Activated T-cell treated with anti-CD3 and anti-CD28 coated beads, Interleukin-2, amount 50 U/mL, for 24 hours (primary cell): Measurements from ENCODE around the gene TRIM28.

Source experiments
- DNase-seq: peaks from one replicate; pipeline ENCODE4 v3.0.0-alpha.2; 2020
- H3K27ac Mint-ChIP-seq: 2 replicates; pipeline ENCODE4 v1.8.0; 2020; ENCODE audit warnings: mild to moderate bottlenecking, mixed read lengths
- H3K27me3 Mint-ChIP-seq: 2 replicates; pipeline ENCODE4 v1.8.0; 2020; ENCODE audit warnings: mixed read lengths
- H3K36me3 Mint-ChIP-seq: 2 replicates; pipeline ENCODE4 v1.8.0; 2020; ENCODE audit warnings: low read depth, mixed read lengths
- H3K4me1 Mint-ChIP-seq: 2 replicates; pipeline ENCODE4 v1.8.0; 2020; ENCODE audit warnings: low read depth, mixed read lengths
- H3K4me3 Mint-ChIP-seq: 2 replicates; pipeline ENCODE4 v1.8.0; 2020; ENCODE audit warnings: mild to moderate bottlenecking, moderate library complexity, mixed read lengths
- H3K9me3 Mint-ChIP-seq: 2 replicates; pipeline ENCODE4 v1.8.0; 2020; ENCODE audit warnings: mixed read lengths

Gene TRIM28

DNA sequence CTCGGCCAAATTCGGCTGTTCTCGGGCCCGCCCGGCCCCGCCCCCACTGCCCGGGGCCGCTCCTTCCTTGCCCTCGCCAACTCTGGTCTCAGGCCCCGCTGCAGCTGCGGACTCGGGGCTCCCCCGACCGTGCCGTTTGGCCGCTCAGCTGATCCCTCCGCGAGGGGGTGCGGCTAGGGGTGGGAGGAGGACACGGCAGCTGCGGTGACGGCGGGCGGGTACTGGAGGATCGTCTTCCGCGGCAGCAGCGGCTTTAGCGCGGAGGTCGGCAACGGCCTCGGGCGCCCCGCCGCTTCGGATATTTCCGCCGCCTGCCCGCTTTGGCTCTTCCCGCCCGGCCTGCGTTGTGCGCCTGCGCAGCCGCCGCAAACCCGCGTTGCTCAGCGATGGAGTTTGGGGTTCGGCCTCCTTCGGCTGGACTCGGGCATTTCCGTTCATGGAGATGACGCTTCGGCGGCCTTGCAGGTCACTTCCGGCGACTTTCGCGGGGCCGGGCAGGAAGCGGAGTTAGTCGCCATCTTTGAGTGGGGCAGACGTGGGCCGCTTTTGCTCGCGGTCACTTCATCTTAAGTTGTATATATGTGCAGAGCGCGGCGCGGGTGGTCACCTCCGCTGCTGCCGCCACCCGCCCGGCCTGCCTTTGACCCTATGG is 14.9 kb downstream of the TRIM28 start:
- Mint-ChIP-seq H3K4me1 (peaks cover 75% of the 10 kb centered on the region), H3K27me3 (no peaks in the 10 kb centered on the region), H3K9me3 (no peaks in the 10 kb centered on the region), H3K4me3 (peak overlapping the region; percentile 97), H3K27ac (peak overlapping the region; percentile 100), H3K36me3 (peaks cover 68% of the 10 kb centered on the region)
- peak; percentile 99 for DNase-seq

DNA sequence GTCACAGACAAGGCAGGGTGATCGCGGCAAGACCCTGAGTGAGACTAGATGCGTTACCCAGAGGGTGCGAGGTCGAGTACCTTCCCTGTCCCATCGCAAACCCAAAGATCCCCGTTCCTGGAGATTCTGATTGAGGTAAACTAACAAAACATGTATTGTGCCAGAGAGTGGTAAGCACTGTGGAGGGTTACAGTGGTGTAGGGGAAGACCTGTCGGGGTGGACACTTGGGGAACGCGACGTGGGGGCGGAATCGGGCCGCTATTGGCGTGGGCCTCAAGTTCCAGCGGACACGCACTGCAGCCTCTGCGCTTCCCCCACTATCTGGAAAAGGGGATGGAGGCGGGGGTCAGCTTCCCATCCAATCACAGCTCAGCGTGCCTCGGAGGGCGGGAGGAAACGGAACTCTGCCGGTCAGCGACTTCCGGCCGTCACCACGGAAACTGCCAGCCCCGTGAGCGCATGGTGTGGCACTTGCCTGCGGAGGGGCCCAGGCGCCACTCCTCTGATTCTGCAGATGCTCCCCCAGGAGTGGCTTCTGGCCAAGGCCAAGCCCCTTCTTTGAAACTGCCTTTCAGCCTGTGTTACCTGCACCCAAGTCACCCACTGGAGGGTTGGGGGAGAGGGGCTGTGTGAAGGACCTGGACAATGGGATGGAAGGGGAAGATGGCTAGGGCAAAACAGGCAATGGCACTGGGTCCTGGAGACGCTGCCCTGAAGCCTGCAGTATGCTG is 15.6 kb downstream of the TRIM28 start:
- Mint-ChIP-seq H3K4me1 (peaks cover 73% of the 10 kb centered on the region), H3K4me3 (peak overlapping the region; percentile 97), H3K9me3 (no peaks in the 10 kb centered on the region), H3K27me3 (no peaks in the 10 kb centered on the region), H3K27ac (peak overlapping the region; percentile 100), H3K36me3 (peaks cover 61% of the 10 kb centered on the region)
- DNase-seq, result peak; percentile 84

DNA sequence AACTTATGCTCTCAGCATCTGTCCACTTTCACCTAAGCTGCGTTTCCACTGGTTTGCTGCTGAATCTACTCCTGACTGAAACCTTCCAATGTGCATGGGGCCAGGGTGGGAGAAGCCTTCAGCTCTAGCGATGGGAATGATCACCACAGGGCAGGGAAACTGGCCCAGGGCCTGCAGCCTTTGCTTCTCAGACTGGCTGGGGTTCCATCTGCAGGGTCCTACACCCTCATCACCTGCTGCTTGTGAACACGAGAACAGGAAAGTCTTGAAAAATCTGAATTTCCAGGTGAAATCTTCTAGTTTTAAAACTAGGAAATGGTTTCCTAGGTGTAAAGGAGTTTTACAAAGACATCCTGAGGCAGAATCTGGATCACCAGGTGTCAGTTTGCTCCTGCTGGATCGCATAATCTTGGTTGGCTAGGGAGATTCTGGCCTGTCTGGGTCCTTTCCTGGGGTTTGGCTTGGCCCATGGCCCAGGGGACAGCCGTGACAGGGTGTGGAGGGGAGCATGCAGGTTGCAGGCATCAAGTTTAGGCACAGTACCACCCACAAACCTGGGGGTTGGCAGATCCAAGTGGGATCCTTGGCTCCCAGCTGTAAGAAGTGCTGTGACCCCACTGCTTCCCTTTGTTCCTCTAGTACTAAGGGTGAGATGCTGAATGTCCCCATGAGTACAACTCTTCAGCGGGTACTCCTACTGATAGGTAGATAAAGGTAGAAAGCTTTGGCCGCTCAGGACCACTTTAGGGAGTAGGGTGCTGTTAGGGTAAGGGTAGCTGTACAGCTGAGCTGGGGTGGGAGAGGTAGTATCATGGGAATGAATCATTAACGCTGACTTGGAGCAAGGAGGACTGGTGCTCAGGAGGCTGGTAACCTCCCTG is 16.4 kb downstream of the TRIM28 start:
- Mint-ChIP-seq H3K4me3 (peak overlapping the region; percentile 97), H3K4me1 (peaks cover 69% of the 10 kb centered on the region), H3K27me3 (no peaks in the 10 kb centered on the region), H3K9me3 (no peaks in the 10 kb centered on the region), H3K36me3 (peaks cover 55% of the 10 kb centered on the region), H3K27ac (peak overlapping the region; percentile 100)
- DNase-seq, result peak; percentile 39

DNA sequence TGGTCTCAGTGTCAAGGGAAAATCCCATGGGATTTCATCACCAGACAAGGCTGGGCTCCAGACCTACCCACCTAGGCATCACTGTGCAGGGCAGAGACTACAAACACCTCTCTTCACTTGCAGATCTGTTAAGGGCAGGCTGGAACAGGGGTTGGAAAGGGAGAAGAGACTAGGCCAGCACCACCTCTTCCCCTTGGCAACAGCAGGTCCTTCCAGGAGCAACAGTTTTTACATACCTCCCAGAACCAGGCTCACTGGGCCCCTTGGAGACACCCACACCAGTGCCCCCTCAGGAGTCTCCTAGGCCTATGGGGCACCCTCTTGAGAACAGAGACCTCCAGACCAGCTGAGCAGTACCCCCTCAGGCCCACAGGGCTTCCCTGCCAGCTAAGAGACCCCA is 17.1 kb downstream of the TRIM28 start:
- Mint-ChIP-seq H3K9me3 (no peaks in the 10 kb centered on the region), H3K27ac (peak overlapping the region; percentile 100), H3K36me3 (peaks cover 48% of the 10 kb centered on the region), H3K27me3 (no peaks in the 10 kb centered on the region), H3K4me3 (peak overlapping the region; percentile 97), H3K4me1 (peaks cover 64% of the 10 kb centered on the region)
- peak; percentile 38 for DNase-seq

DNA sequence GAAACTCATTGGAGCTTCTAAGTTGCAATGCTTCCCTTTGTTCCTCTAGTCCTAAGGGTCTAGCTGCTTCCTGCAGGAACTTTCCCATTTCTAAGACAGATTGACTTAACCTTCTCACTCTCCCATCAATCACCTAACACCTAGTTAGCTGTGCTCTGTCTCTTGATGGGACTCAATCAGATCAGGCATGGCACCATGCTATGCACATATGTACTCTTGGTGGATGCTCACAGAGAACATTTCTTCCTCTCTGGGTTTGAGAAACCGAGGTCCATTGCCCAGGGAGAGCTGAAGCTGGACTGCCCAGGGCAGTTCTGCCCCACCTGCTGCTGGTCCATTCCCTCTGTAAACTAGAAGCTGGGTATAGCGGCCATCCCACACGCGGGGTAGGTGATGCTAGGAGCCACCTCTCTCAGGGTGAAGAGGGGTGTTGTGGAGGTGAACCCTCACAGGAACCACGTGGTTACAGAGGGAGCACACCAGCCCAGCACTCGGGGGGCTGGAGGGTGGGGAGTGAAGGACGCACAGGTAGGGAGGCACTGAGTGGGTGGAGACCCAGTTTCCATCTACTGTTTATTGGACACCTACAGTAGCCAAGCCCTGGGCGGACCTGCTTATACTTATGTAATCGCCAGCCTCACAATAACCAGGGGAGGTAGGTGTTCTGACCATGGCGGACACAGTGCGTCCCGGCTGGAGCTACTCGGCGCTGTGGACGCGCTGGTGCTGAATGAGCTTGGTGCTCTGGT is 17.7 kb downstream of the TRIM28 start:
- Mint-ChIP-seq H3K27me3 (no peaks in the 10 kb centered on the region), H3K9me3 (no peaks in the 10 kb centered on the region), H3K36me3 (peaks cover 48% of the 10 kb centered on the region), H3K4me3 (peak overlapping the region; percentile 97), H3K27ac (peak overlapping the region; percentile 71), H3K4me1 (peaks cover 58% of the 10 kb centered on the region)
- DNase-seq, result peak; percentile 45

DNA sequence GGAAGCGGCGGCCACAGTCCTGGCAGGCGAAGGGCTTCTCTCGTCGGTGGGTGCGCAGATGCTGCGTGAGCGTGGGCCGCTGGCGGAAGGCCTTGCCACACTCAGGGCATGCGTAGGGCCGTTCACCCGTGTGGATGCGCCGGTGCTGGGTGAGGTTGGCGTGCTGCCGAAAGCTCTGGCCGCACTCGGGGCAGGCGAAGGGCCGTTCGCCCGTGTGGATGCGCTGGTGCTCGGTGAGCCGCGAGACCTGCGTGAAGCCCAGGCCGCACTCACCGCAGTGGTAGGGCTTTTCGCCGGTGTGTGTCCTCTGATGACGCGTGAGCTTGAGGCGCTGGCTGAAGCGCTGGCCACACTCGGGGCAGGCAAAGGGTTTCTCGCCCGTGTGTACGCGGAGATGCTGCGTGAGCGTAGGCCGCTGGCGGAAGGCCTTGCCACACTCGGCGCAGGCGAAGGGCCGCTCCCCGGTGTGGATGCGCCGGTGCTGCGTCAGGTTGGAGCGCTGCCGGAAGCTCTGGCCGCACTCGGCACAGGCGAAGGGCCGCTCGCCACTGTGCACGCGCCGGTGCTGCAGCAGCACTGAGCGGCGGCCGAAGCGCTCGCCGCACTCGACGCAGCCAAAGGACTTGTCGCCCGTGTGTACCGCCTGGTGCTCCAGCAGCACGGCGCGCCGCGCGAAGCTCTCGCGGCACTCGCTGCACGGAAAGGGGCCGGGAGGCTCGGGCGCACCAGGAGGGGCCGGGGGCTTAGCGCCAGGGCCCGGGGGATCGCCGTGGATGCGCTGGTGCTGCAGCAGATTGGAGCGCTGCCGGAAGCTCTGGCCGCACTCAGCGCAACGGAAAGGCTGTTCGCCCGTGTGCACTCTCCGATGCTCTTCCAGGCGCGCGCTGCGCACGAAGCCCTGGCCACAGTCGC is 18.5 kb downstream of the TRIM28 start:
- Mint-ChIP-seq H3K4me1 (peaks cover 50% of the 10 kb centered on the region), H3K27ac (peak overlapping the region; percentile 71), H3K4me3 (peak overlapping the region; percentile 97), H3K9me3 (no peaks in the 10 kb centered on the region), H3K36me3 (peaks cover 48% of the 10 kb centered on the region), H3K27me3 (no peaks in the 10 kb centered on the region)
- peak; percentile 74 for DNase-seq

DNA sequence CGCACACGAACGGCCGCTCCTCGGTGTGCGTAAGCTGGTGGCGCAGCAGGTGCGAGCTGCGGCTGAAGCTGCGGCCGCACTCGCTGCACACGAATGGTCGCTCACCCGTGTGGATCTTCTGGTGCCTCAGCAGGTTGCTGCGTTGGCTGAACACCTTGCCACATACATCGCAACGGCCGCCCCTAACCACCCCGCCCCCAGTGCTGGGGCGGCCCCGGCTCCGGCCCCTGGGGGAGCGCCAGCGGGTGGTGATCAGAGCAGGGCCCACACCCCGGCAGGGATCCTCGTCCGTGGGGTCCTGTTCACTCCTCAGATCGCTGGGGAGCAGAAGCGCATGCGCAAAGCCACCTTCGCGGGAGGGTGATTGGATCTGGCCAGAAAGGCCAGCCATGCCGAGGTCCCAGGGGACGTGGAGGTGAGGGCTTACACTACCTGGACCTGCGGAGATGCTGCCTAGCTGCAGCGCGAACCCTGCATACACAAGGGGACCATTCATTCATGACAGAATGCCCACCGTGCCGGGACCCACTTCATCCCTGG is 19.2 kb downstream of the TRIM28 start:
- Mint-ChIP-seq H3K4me1 (peaks cover 54% of the 10 kb centered on the region), H3K4me3 (peak overlapping the region; percentile 97), H3K27ac (peak overlapping the region; percentile 70), H3K36me3 (peaks cover 47% of the 10 kb centered on the region), H3K27me3 (no peaks in the 10 kb centered on the region), H3K9me3 (no peaks in the 10 kb centered on the region)
- peak; percentile 68 for DNase-seq

DNA sequence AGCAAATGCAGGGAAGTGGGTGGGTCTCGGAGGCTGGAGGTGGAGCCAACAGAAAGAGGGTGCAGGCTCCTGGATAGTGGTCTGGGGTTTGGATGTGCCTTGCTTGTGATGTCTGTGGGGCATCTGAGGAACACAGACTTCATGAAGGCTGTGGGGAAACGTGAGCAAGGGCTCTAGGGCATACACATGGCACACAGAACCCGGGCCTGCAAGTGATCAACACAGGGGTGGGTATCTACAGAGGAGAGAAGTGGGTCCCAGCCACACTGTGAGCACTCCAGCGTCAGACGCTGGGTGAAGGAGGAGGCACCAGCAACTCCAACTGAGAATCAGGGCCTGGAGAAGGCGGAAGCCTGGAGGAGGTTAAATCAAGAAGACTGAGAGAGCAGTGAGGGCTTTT is 20.0 kb downstream of the TRIM28 start:
- Mint-ChIP-seq H3K9me3 (no peaks in the 10 kb centered on the region), H3K27ac (peak overlapping the region; percentile 2), H3K4me1 (peaks cover 56% of the 10 kb centered on the region), H3K36me3 (peaks cover 54% of the 10 kb centered on the region), H3K27me3 (no peaks in the 10 kb centered on the region), H3K4me3 (peak overlapping the region; percentile 97)
- DNase-seq, result no peak

DNA sequence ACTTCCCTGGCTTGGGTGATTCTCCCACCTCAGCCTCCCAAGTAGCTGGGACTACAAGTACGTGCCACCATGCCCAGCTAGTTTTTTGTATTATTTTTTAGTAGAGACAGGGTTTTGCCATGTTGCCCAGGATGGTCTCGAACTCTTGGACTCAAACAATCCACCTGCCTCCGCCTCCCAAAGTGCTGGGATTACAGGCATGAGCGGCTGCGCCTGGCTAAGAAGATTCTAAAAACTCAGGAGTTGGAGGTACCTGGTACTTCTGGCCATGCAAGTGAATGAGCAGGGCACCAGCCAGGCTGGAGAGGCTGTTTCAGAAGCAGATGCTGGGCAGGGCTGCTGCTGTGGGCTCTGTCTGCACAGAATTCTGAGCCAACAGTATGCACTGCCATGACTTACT is 23.1 kb downstream of the TRIM28 start:
- Mint-ChIP-seq H3K4me3 (no peak overlapping the region), H3K27ac (no peak overlapping the region), H3K27me3 (no peaks in the 10 kb centered on the region), H3K9me3 (no peaks in the 10 kb centered on the region), H3K4me1 (peaks cover 34% of the 10 kb centered on the region), H3K36me3 (peaks cover 63% of the 10 kb centered on the region)
- DNase-seq, result peak; percentile 23

DNA sequence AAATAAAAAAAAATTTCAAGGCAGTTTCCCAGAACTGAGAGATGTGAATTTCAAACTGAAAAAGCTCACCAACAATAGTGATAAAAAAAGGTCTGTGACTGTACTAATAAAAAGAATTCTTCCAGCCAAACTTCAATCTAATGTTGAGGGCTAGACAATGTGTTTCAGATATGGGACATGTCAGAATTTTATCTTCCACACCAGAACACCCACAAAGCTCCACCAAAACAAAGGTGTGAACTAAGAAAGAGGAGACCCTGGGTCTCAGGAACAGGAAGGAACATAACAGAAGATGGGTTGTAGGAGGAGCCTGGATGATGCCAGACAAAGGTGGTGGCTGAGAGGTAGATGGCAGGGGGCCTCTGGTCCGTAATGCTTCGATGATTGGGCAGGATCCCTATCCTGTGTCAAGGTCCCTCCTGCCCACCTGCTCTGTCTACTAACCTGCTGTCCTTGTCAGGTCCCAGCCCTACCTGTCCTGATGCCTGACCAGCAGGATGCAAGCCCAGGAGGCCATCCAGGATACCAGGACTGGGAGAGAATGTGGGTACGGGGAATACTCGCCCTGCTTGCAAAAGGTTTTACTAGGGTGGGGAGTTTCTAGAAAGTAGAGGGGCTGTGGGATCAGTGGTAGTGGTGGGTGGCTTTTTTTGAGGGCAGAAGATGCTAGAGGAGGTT is 24.7 kb downstream of the TRIM28 start:
- DNase-seq, result peak; percentile 25
- peak overlapping the region; percentile 9 for H3K27ac Mint-ChIP-seq

DNA sequence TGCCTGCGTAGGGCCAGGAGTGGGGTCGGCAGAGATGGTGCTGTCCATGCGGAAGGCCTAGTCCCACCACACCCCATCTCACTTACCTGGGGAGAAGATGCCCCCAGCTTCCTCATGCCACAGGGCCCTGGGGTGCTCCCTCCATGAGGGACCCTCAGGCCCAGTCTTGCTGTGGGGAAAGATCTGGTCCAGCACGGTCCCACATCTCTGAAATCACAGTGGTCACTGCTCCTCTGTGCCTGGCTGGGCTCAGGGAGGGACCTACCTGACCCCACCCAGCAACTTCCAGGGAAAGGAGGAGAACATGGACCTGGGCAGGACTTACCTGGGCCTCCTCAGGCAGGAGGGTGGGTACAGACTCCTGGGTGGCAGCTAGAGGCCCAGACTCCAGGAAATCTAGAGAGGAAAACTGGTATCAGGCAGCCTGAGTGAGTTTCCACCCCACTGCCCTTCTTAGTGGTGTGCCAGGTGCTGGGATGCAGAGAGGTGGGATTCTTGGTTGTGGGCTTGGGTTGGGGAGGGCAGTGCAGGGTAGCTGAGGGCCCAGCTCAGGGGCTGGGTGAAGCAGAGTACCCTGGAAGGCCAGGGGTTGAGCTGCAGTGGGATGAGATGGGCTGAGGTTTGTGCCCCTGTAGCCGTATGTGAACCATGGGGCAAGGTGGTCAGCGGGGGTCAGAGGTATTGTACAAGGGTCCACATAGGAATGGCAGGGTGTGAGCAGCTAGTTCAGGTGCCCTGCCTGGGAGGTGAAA is 25.5 kb downstream of the TRIM28 start:
- Mint-ChIP-seq H3K4me1 (peaks cover 32% of the 10 kb centered on the region), H3K9me3 (no peaks in the 10 kb centered on the region), H3K36me3 (peaks cover 69% of the 10 kb centered on the region), H3K4me3 (no peak overlapping the region), H3K27ac (no peak overlapping the region), H3K27me3 (no peaks in the 10 kb centered on the region)
- DNase-seq, result peak; percentile 28

More for the DNA sequence above, 24.7 kb downstream of the TRIM28 start:
- Mint-ChIP-seq H3K4me3 (no peak overlapping the region), H3K36me3 (peaks cover 69% of the 10 kb centered on the region), H3K27me3 (no peaks in the 10 kb centered on the region), H3K9me3 (no peaks in the 10 kb centered on the region), H3K4me1 (peaks cover 31% of the 10 kb centered on the region)

DNA sequence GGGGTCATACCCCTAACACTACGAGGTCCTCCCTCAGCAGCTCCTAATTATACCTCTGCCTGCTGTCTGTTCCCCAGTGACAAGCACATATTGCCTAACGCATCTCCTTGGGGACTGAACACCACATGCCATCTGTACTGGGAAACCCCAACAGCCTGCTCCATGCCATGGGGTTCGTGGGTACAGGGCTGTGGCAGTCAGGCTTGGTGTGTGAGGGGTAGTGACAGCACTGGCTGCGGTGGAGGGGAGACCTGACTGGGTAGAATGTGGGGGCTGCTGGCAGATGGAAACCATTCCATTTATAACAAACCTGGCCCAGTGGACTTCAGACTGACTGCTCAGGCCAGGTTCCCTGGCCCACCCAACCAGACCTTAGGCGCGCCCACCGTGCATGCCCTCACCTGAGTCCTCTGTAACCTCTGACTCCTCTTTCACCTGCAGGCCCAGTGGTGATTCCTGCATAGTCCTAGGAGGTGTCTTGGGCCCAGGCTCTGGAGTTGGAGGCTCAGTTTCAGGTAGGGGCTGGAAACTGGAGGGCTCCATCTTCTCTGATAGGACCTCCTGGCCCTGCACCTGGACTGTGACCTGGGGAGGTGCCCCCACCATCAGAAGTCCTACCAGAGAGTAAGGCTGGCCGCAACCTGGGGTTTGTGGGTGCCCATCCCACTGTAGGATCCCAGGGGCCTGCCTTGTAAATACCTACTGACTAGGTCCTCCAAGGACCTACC is 26.2 kb downstream of the TRIM28 start:
- no peaks in the 10 kb centered on the region for H3K9me3 Mint-ChIP-seq
- peak; percentile 27 for DNase-seq
- no peak overlapping the region for H3K4me3 Mint-ChIP-seq
- H3K27me3 Mint-ChIP-seq, result no peaks in the 10 kb centered on the region
- H3K27ac Mint-ChIP-seq, result no peak overlapping the region
- peaks cover 68% of the 10 kb centered on the region for H3K36me3 Mint-ChIP-seq
- H3K4me1 Mint-ChIP-seq, result peaks cover 34% of the 10 kb centered on the region
